ENCODE data around the gene GNA12. TPM values are rescaled to one million over a fixed set of nuclear protein-coding genes. Genes with fewer than 3 reads are reported as not detected.
A peak's percentile ranks its signal among the peaks of the same experiment; 100 is the strongest.

GNA12 gene
- total RNA-seq, 1 donor from 2014 or later = 68.6 TPM

DNA sequence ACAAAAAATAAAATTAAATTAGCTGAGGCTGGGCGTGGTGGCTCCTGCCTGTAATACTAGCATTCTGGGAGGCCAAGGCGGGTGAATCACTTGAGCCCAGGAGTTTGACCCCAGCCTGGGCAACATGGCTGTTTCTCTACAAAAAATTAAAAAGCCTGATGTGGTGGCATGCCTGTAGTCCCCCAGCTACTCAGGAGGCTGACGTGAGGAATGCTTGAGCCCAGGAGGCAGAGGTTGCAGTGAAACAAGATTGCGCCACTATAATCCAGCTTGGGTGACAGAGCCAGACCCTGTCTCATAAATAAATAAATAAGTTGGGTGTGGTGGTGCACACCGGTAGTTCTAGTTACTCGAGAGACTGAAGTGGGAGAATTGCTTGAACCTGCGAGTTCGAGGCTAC is 65.1 kb downstream of the GNA12 start:
- no peak overlapping the region for H3K4me3 Mint-ChIP-seq (ENCODE audit: low read depth)
- no peak overlapping the region for H3K27ac Mint-ChIP-seq
- H3K27me3 Mint-ChIP-seq = no peaks in the 10 kb centered on the region
- peaks cover 20% of the 10 kb centered on the region for H3K36me3 Mint-ChIP-seq (ENCODE audit: insufficient read depth)
- H3K4me1 Mint-ChIP-seq (ENCODE audit: low read depth) = peaks cover 2% of the 10 kb centered on the region
- TF ChIP-seq, protein P1, sequence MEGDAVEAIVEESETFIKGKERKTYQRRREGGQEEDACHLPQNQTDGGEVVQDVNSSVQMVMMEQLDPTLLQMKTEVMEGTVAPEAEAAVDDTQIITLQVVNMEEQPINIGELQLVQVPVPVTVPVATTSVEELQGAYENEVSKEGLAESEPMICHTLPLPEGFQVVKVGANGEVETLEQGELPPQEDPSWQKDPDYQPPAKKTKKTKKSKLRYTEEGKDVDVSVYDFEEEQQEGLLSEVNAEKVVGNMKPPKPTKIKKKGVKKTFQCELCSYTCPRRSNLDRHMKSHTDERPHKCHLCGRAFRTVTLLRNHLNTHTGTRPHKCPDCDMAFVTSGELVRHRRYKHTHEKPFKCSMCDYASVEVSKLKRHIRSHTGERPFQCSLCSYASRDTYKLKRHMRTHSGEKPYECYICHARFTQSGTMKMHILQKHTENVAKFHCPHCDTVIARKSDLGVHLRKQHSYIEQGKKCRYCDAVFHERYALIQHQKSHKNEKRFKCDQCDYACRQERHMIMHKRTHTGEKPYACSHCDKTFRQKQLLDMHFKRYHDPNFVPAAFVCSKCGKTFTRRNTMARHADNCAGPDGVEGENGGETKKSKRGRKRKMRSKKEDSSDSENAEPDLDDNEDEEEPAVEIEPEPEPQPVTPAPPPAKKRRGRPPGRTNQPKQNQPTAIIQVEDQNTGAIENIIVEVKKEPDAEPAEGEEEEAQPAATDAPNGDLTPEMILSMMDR (IDR thresholded peaks at IDR 0.05; ENCODE audit: unreplicated experiment) = no peak
- no peak for DNase-seq (ENCODE audit: low spot score, unreplicated experiment)
- peaks cover 7% of the 10 kb centered on the region for H3K9me3 Mint-ChIP-seq (ENCODE audit: low read depth)

DNA sequence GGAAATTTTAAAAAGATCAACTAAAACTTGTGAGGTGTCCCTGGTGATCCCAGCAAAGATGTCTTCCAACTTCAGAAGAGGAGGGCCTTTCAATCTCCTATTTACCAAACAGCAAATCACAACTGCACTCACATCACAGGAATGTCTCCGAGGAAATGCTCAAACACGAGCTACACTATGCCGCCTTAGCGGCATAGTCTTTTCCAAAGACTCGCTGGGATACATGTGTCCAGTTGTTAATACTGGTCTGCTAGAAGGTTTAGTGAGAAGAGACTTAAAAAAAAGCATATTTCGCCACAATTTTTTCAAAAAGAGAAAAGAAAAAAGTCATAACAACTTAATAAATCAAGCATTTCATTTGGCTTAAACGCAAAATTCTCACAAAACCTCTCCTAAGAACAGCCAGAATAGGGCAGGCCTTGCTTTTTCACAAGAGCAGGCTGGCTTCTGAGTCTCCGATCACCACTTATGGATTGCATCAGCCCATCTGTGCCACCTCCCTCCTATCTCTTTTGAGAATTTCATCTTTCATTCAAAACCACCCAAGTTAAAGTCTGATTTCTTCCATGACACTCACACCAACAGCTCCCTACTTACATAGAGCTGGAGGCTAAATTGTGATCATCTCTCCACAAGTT is 66.1 kb downstream of the GNA12 start:
- Mint-ChIP-seq H3K27ac (peak overlapping the region; percentile 35), H3K9me3 (ENCODE audit: low read depth) (peaks cover 7% of the 10 kb centered on the region), H3K4me3 (ENCODE audit: low read depth) (no peak overlapping the region), H3K4me1 (ENCODE audit: low read depth) (peaks cover 2% of the 10 kb centered on the region), H3K27me3 (no peaks in the 10 kb centered on the region), H3K36me3 (ENCODE audit: insufficient read depth) (peaks cover 16% of the 10 kb centered on the region)
- DNase-seq (ENCODE audit: low spot score, unreplicated experiment) = no peak
- TF ChIP-seq, protein P1 (IDR thresholded peaks at IDR 0.05; ENCODE audit: unreplicated experiment) = no peak

DNA sequence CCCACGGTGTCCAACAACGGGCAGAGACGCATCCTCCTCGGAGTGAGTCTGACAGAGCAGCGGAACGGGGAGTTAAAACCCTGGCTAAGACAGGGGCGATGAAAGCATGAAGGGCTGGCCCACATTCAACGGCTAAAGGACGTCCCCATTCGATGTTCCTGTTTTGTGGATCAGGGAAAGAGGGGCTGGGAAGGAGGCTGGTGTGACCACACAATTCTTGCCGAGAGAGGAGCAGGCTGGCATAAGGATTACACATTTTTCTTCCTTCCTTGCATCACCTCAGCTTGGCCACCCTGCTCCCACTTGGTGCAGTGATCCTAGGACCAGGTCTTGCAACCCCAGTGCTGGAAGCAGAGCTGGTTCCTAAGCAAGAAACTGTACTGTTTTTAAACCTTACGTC is 67.7 kb downstream of the GNA12 start:
- H3K9me3 Mint-ChIP-seq (ENCODE audit: low read depth) = peaks cover 4% of the 10 kb centered on the region
- H3K27ac Mint-ChIP-seq = peak overlapping the region; percentile 4
- H3K27me3 Mint-ChIP-seq = no peaks in the 10 kb centered on the region
- no peak overlapping the region for H3K4me3 Mint-ChIP-seq (ENCODE audit: low read depth)
- H3K36me3 Mint-ChIP-seq (ENCODE audit: insufficient read depth) = peaks cover 20% of the 10 kb centered on the region
- no peak for DNase-seq (ENCODE audit: low spot score, unreplicated experiment)
- TF ChIP-seq, protein P1 (IDR thresholded peaks at IDR 0.05; ENCODE audit: unreplicated experiment) = no peak
- peaks cover 2% of the 10 kb centered on the region for H3K4me1 Mint-ChIP-seq (ENCODE audit: low read depth)

DNA sequence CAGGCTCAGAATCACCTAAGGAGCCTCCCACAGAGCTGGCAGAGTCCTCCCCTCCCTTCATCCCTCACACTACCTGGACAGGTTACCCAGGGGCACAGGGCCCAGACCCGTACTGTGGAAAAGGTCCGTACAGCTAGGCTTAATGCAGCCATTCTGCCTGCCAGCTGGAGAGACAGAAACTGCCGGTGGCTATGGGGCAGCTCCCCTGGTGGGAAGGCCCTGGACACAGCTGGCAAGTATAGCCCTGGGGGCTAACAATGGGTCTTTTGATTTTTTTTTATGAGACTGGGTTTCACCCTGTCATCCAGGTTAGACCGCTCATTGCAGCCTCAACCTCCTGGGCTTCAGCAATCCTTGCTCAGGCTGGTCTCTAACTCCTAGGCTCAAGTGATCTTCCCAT is 68.3 kb downstream of the GNA12 start:
- H3K9me3 Mint-ChIP-seq (ENCODE audit: low read depth) = peaks cover 6% of the 10 kb centered on the region

DNA sequence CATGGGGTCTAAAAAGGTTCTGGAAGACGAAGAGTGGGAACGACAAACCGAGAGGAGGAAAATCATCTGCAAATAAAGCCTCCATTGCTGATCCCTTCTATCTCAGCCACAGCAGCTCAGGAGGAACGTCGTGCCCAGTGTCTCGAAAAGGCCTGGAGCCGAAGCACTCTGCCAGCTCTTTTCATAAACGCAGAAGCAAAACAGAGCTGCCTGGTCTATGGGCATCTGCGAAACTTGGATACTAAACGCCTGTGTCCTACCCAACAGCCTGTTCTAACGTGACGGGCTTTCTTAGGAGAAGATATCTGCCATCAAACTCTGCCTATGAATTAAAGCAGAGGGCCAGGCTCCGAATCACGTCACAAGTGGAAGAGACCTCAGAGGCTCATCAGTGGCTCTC is 68.7 kb downstream of the GNA12 start:
- Mint-ChIP-seq H3K36me3 (ENCODE audit: insufficient read depth) (peaks cover 23% of the 10 kb centered on the region), H3K27me3 (no peaks in the 10 kb centered on the region), H3K9me3 (ENCODE audit: low read depth) (peaks cover 6% of the 10 kb centered on the region), H3K27ac (no peak overlapping the region), H3K4me1 (ENCODE audit: low read depth) (peaks cover 2% of the 10 kb centered on the region), H3K4me3 (ENCODE audit: low read depth) (no peak overlapping the region)
- TF ChIP-seq, protein P1 (IDR thresholded peaks at IDR 0.05; ENCODE audit: unreplicated experiment) = no peak
- no peak for DNase-seq (ENCODE audit: low spot score, unreplicated experiment)

More for the DNA sequence above, 68.3 kb downstream of the GNA12 start:
- no peak overlapping the region for H3K4me3 Mint-ChIP-seq (ENCODE audit: low read depth)
- H3K27me3 Mint-ChIP-seq = no peaks in the 10 kb centered on the region
- H3K4me1 Mint-ChIP-seq (ENCODE audit: low read depth) = peaks cover 2% of the 10 kb centered on the region
- TF ChIP-seq, protein P1 (IDR thresholded peaks at IDR 0.05; ENCODE audit: unreplicated experiment) = no peak
- peaks cover 20% of the 10 kb centered on the region for H3K36me3 Mint-ChIP-seq (ENCODE audit: insufficient read depth)
- peak overlapping the region; percentile 4 for H3K27ac Mint-ChIP-seq
- no peak for DNase-seq (ENCODE audit: low spot score, unreplicated experiment)

Data from progenitor cell of endocrine pancreas (in vitro differentiated cells).